HCT116 (cell line): ENCODE results near the gene OR2M5. TPM values are rescaled to one million over a fixed set of nuclear protein-coding genes. Genes with fewer than 3 reads are reported as not detected.

Experiments used
- ATAC-seq: fragments of 200-7000 bp; cut with Tn5 transposase; 2 replicates; pipeline ENCODE4 v1.9.1; 2020; ENCODE audit warnings: mild to moderate bottlenecking, moderate library complexity
- BruUV-seq: library from RNA; stranded (reverse); fragments of 400-500 nt; replicated peaks from 2 replicates; lab custom pipeline; 2021; lab: Mats Ljungman, UMichigan
- CTCF ChIA-PET: fragments of 300-600 bp; sonication (Branson Sonifier 250); formaldehyde crosslinking; loops from one replicate; lab custom pipeline; 2021; ENCODE audit warnings: antibody characterized with exemption; lab: Charles Lee
- POLR2A ChIA-PET: fragments of 300-600, 350-600 bp; sonication (Branson Sonifier 250); formaldehyde crosslinking; loops from one replicate; lab custom pipeline; 2021; ENCODE audit warnings: antibody characterized with exemption; lab: Charles Lee
- RAD21 ChIA-PET, 2 experiments: fragments of 300-600 bp; sonication (Branson Sonifier 250); formaldehyde crosslinking; loops; one replicate each; lab custom pipeline; 2023; ENCODE audit warnings: low total read pairs in 2 of 2; ENCODE audit not compliant: uncharacterized antibody in 2 of 2, unreplicated experiment in 2 of 2, low non-redundant PET in 1 of 2; lab: Charles Lee
- DNase-seq: peaks from one replicate; pipeline ENCODE4 v3.0.0-alpha.2; 2010; ENCODE audit warnings: low read depth, low spot score
- H2AFZ ChIP-seq: fragments of 200-600 bp; shearing (Covaris generic), sonication (generic); 2 replicates; pipeline ENCODE4 v1.6.1; 2017; ENCODE audit warnings: low read depth, mixed run types, mixed read lengths, antibody characterized with exemption, low read length; ENCODE audit not compliant: poor library complexity, severe bottlenecking
- H3K27ac ChIP-seq: 2 replicates; pipeline ENCODE4 v1.5.1; 2012; ENCODE audit warnings: low read depth, low read length
- H3K27me3 ChIP-seq: fragments of 200-600 bp; sonication (generic); 2 replicates; pipeline ENCODE4 v1.6.1; 2016; ENCODE audit warnings: mixed run types, low read length, mixed read lengths; ENCODE audit not compliant: insufficient read depth
- H3K36me3 ChIP-seq, 2 experiments: fragments of 200-500 bp in 1 of 2; fragments of 200-600 bp in 1 of 2; sonication (Bioruptor generic) in 1 of 2; sonication (generic) in 1 of 2; 2 replicates each; pipeline versions ENCODE4 v1.5.1 to v1.6.1; 2014 to 2016; ENCODE audit warnings: low read length in 2 of 2, inconsistent platforms in 1 of 2, mixed read lengths in 1 of 2, mixed run types in 1 of 2; ENCODE audit not compliant: insufficient read depth in 2 of 2, control insufficient read depth in 1 of 2
- H3K4me1 ChIP-seq, 2 experiments: fragments of 200-600 bp in 1 of 2; sonication (generic) in 1 of 2; 2 replicates each; pipeline versions ENCODE4 v1.5.1 to v1.6.1; 2012 to 2017; ENCODE audit warnings: low read length in 2 of 2, inconsistent platforms in 1 of 2, mild to moderate bottlenecking in 1 of 2, mixed read lengths in 1 of 2, mixed run types in 1 of 2, moderate library complexity in 1 of 2; ENCODE audit not compliant: insufficient read depth in 2 of 2, control insufficient read depth in 1 of 2
- H3K4me2 ChIP-seq: fragments of 200-600 bp; sonication (generic); 2 replicates; pipeline ENCODE4 v1.6.1; 2017; ENCODE audit warnings: mixed run types, low read length, mixed read lengths
- H3K4me3 ChIP-seq, 2 experiments: fragments of 200-600 bp in 1 of 2; sonication (generic) in 1 of 2; replicated peaks in 1 of 2; 2 replicates each; pipeline ENCODE4 v1.5.1; 2011 to 2016; ENCODE audit warnings: low read length in 2 of 2, control low read depth in 1 of 2, low read depth in 1 of 2, mild to moderate bottlenecking in 1 of 2, mixed read lengths in 1 of 2, mixed run types in 1 of 2
- H3K79me2 ChIP-seq: fragments of 200-600 bp; sonication (generic); 2 replicates; pipeline ENCODE4 v1.6.1; 2017; ENCODE audit warnings: mild to moderate bottlenecking, mixed run types, low read length, moderate library complexity, mixed read lengths; ENCODE audit not compliant: insufficient read depth
- H3K9ac ChIP-seq: fragments of 200-600 bp; sonication (generic); 2 replicates; pipeline ENCODE4 v1.6.1; 2016; ENCODE audit warnings: low read length, mixed read lengths
- H3K9me2 ChIP-seq: fragments of 200-600 bp; sonication (generic), shearing (Covaris generic); 2 replicates; pipeline ENCODE4 v1.6.1; 2017; ENCODE audit warnings: mixed run types, mild to moderate bottlenecking, moderate library complexity; ENCODE audit not compliant: insufficient read depth
- H3K9me3 ChIP-seq, 2 experiments: fragments of 200-500 bp in 1 of 2; fragments of 200-600 bp in 1 of 2; sonication (Bioruptor generic) in 1 of 2; sonication (generic) in 1 of 2; 2 replicates each; pipeline ENCODE4 v1.6.1; 2014 to 2017; ENCODE audit warnings: low read length in 2 of 2, mixed read lengths in 2 of 2, inconsistent platforms in 1 of 2, low read depth in 1 of 2, mild to moderate bottlenecking in 1 of 2, mixed run types in 1 of 2, moderate library complexity in 1 of 2; ENCODE audit not compliant: control insufficient read depth in 1 of 2, insufficient read depth in 1 of 2
- H4K20me1 ChIP-seq: fragments of 200-600 bp; sonication (generic), shearing (Covaris generic); 2 replicates; pipeline ENCODE4 v1.6.1; 2017; ENCODE audit warnings: mixed run types, mild to moderate bottlenecking, moderate library complexity; ENCODE audit not compliant: insufficient read depth
- CBX3 ChIP-seq: IDR thresholded peaks from 2 replicates; pipeline ENCODE4 v1.6.1; 2012; ENCODE audit warnings: low read depth
- CEBPB ChIP-seq: IDR thresholded peaks from 2 replicates; pipeline ENCODE4 v1.6.1; 2012; ENCODE audit warnings: low read depth
- EGR1 ChIP-seq: IDR thresholded peaks from 2 replicates; pipeline ENCODE4 v1.6.1; 2012; ENCODE audit warnings: low read depth
- EZH2 ChIP-seq: fragments of 200-600 bp; sonication (generic); IDR thresholded peaks from 2 replicates; pipeline ENCODE4 v1.6.1; 2017; ENCODE audit warnings: antibody characterized with exemption, mixed run types
- EZH2phosphoT487 ChIP-seq: fragments of 200-600 bp; IDR thresholded peaks from 2 replicates; pipeline ENCODE4 v1.6.1; 2018; ENCODE audit warnings: antibody characterized with exemption, borderline replicate concordance
- FOSL1 ChIP-seq: IDR thresholded peaks from 2 replicates; pipeline ENCODE4 v1.6.1; 2012; ENCODE audit warnings: low read depth
- JUND ChIP-seq: IDR thresholded peaks from 2 replicates; pipeline ENCODE4 v1.6.1; 2012
- MAX ChIP-seq: IDR thresholded peaks from 2 replicates; pipeline ENCODE4 v1.6.1; 2012
- POLR2AphosphoS5 ChIP-seq: IDR thresholded peaks from 2 replicates; pipeline ENCODE4 v1.6.1; 2011; ENCODE audit warnings: mild to moderate bottlenecking, low read depth, low read length, moderate library complexity
- SIN3A ChIP-seq: IDR thresholded peaks from 2 replicates; pipeline ENCODE4 v1.6.1; 2012; ENCODE audit warnings: low read depth
- SP1 ChIP-seq: IDR thresholded peaks from 2 replicates; pipeline ENCODE4 v1.6.1; 2012; ENCODE audit warnings: low read depth
- SRF ChIP-seq: IDR thresholded peaks from 2 replicates; pipeline ENCODE4 v1.6.1; 2012; ENCODE audit warnings: low read depth
- ZFX ChIP-seq: fragments of 450-650 bp; IDR thresholded peaks from 2 replicates; pipeline ENCODE4 v1.6.1; 2017
- ZNF274 ChIP-seq: fragments of 200-500 bp; sonication (Bioruptor generic); IDR thresholded peaks from 2 replicates; pipeline ENCODE4 v1.6.1; 2014; ENCODE audit warnings: mild to moderate bottlenecking, low read depth, low read length, inconsistent platforms
- intact Hi-C: fragments of 100-400 bp; cut with micrococcal nuclease; formaldehyde crosslinking; loops from 2 replicates; pipeline ENCODE4 v1.10.0; 2022
- total RNA-seq: library from RNA; stranded (reverse); gene quantifications from one replicate; pipeline ENCODE4 v1.2.1, GENCODE V29; 2021; ENCODE audit not compliant: unreplicated experiment
- TF ChIP-seq, protein P1 (sequence below): IDR thresholded peaks from 2 replicates; pipeline ENCODE4 v1.6.1; 2011; ENCODE audit warnings: mild to moderate bottlenecking, low read length, moderate library complexity; ENCODE audit not compliant: insufficient replicate concordance; ENCODE audit errors: extremely low read depth

The OR2M5 gene
- total RNA-seq, 1 experiment from 2014 or later: not detected

DNA sequence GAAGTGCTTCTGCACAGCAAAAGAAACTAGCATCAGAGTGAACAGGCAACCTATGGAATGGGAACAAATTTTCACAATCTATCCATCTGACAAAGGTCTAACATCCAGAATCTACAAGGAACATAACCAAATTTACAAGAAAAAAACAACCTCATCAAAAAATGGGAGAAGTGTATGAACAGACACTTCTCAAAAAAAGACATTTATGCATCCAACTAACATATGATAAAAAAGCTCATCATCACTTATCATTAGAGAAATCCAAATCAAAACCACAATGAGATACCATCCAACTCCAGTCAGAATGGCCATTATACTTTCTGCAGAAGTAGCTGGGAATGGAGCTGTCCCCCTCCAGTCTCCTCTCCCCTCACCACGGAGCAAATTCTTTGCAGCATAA lies 49.2 kb downstream of the OR2M5 start:
- Histone ChIP-seq H3K9ac (no peak overlapping the region), H3K27ac (no peak overlapping the region), H3K9me3 (peaks cover 0 to 4% of the 10 kb centered on the region in 2 experiments; a peak in 2 of 4 replicates), H3K36me3 (no peaks in the 10 kb centered on the region), H4K20me1 (no peaks in the 10 kb centered on the region), H3K4me3 (no peak overlapping the region), H3K4me2 (no peak overlapping the region), H3K27me3 (no peaks in the 10 kb centered on the region), H2AFZ (no peak overlapping the region), H3K9me2 (no peaks in the 10 kb centered on the region), H3K4me1 (no peaks in the 10 kb centered on the region), H3K79me2 (no peaks in the 10 kb centered on the region)
- ChIA-PET POLR2A (no interaction called here), RAD21 (no interaction called here), CTCF (no interaction called here)
- intact Hi-C loops: no loop called here
- no peak for DNase-seq
- ATAC-seq: no peak
- TF ChIP-seq CBX3 (no peak), POLR2AphosphoS5 (no peak), CEBPB (no peak), SP1 (no peak), EGR1 (no peak), ZFX (no peak), FOSL1 (no peak), JUND (no peak), EZH2 (no peak), MAX (no peak), SIN3A (no peak), ZNF274 (no peak), SRF (no peak), EZH2phosphoT487 (no peak)
- TF ChIP-seq, protein P1, sequence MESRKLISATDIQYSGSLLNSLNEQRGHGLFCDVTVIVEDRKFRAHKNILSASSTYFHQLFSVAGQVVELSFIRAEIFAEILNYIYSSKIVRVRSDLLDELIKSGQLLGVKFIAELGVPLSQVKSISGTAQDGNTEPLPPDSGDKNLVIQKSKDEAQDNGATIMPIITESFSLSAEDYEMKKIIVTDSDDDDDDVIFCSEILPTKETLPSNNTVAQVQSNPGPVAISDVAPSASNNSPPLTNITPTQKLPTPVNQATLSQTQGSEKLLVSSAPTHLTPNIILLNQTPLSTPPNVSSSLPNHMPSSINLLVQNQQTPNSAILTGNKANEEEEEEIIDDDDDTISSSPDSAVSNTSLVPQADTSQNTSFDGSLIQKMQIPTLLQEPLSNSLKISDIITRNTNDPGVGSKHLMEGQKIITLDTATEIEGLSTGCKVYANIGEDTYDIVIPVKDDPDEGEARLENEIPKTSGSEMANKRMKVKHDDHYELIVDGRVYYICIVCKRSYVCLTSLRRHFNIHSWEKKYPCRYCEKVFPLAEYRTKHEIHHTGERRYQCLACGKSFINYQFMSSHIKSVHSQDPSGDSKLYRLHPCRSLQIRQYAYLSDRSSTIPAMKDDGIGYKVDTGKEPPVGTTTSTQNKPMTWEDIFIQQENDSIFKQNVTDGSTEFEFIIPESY: no peak
- no TSS peak for BruUV-seq

Other genes starting within 250 kb of the OR2M5 start
- not detected for gene OR2W3, start 249.6 kb upstream of the OR2M5 start, total RNA-seq
- not detected for gene OR2T8, start 224.9 kb upstream of the OR2M5 start, total RNA-seq
- not detected for gene OR2AJ1, start 220.3 kb upstream of the OR2M5 start, total RNA-seq
- gene OR2L8, start 196.3 kb upstream of the OR2M5 start, total RNA-seq: not detected
- not detected for gene OR2AK2, start 179.9 kb upstream of the OR2M5 start, total RNA-seq
- gene OR2L5, start 131.5 kb upstream of the OR2M5 start, total RNA-seq: not detected
- not detected for gene OR2L2, start 115.1 kb upstream of the OR2M5 start, total RNA-seq
- not detected for gene OR2L3, start 98.3 kb upstream of the OR2M5 start, total RNA-seq
- gene OR2L13, start 50.0 kb upstream of the OR2M5 start, total RNA-seq: not detected
- gene OR2M2, start 29.7 kb downstream of the OR2M5 start, total RNA-seq: not detected
- not detected for gene OR2M3, start 52.1 kb downstream of the OR2M5 start, total RNA-seq
- not detected for gene OR2M4, start 86.3 kb downstream of the OR2M5 start, total RNA-seq
- gene OR2T33, start 132.8 kb downstream of the OR2M5 start, total RNA-seq: not detected
- gene OR2T12, start 158.3 kb downstream of the OR2M5 start, total RNA-seq: not detected
- not detected for gene OR2M7, start 179.4 kb downstream of the OR2M5 start, total RNA-seq
- gene OR14C36, start 203.6 kb downstream of the OR2M5 start, total RNA-seq: not detected
- gene OR2T4, start 216.5 kb downstream of the OR2M5 start, total RNA-seq: not detected
- not detected for gene OR2T6, start 230.6 kb downstream of the OR2M5 start, total RNA-seq